Fibroblast of the conjunctiva (primary cell): ENCODE results near the gene ZNF18.
"Not testable (repeated sequence)": the region's sequence is repeated elsewhere in the genome, so short reads cannot be mapped to it uniquely, and the experiment has no call there.

Experiments used
- DNase-seq: peaks from one replicate; pipeline ENCODE4 v3.0.0-alpha.2; 2010; ENCODE audit warnings: low read depth

The ZNF18 gene

DNA sequence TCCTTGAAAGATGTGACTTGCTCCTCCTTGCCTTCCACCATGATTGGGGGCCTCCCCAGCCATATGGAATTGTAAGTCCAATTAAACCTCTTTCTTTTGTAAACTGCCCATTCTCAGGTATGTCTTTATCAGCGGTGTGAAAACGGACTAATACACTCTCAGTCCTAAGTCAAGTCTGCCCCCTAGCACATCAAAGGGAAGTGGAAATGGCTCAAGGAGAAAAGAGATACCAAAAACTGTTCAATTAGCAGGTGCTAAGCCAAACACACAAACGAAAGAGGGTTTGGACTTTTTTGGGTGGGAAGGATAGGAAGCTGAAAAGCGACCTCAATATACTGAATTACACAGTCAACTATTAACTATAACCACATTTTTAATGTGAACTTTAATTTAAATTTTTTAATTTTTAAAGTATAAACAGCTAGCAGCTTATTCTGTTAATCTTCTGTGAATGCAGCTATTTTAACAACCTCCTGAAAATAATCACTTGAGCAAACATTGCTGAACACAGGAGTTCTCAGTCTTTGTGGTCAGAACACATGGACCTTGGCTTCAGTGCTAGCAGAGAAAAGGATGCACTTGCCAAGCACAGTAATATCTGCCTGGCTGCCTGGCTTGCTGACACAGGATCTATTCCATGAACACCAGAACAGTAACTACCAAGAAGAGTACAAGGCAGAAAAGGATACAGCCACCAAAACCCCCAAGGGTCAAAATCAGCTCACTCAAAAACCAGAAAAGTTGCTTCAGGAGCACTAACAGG is 10.9 kb downstream of the ZNF18 start:
- no peak for DNase-seq

DNA sequence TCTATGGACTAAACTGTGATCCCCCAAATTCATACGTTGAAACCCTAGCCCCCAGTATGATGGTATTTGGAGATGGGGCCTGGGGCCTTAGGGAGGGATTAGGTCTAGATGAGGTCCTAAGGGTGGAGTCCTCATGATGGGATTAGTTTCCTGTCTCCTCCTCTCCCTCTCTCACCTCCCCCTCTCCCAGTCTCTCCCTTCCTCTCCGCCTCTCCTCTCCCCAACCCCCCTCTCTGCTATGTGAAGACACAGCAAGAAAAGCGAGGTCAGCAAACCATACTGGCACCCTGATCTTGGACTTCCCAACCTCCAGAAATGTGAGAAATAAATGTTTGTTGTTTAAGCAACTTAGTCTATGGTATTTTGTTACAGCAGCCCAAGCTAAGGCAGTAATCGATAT is 15.4 kb downstream of the ZNF18 start:
- no peak for DNase-seq

DNA sequence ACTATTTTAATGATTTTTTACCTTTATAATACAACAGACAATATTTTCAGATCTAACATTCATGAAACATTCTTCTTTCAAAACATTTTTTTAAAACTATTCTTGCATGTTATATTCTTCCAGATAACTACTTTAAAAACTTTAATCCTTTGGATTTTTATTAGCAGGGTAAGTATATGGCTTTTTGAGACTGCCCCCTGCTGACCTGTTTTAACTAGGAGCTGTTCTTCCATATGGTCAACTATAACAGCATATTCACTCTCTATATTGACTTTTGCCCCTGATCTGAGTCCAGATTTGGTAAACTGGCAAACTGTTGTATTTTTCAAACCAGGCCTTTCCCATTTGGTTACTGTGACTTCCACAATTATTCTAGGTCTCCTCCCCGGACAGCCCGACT is 16.5 kb downstream of the ZNF18 start:
- no peak for DNase-seq

DNA sequence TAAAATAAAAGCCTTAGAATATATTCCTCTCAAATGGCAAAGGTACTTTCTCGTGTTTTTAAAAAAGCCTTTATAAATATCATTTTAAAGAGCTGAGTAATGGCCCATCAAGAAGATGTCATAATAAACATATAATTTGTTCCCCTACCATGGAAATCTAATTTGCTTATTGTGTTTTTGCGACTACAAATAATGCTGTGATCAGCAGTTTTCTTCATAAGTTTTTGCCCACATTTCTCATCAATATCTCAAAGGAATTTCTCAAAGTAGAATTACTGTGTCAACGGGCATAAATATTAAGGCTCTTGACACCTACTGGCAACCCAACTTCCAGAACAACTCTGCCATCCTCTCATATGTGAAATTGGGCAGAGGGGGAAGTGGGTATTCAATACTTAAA is 17.5 kb downstream of the ZNF18 start:
- no peak for DNase-seq

DNA sequence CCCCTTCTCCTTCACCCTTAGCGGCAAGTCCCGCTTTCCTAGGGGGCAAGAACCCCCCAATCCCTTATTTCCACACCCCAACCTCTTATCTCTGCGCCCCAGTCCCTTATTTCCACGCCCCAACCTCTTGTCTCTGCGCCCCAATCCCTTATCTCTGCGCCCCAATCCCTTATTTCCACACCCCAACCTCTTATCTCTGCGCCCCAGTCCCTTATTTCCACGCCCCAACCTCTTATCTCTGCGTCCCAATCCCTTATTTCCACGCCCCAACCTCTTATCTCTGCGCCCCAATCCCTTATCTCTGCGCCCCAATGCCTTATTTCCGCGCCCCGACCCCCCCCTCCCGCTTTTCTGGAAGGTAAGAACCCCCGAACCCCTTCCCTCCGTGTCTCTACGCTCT is 24.5 kb downstream of the ZNF18 start:
- not testable (repeated sequence) for DNase-seq

DNA sequence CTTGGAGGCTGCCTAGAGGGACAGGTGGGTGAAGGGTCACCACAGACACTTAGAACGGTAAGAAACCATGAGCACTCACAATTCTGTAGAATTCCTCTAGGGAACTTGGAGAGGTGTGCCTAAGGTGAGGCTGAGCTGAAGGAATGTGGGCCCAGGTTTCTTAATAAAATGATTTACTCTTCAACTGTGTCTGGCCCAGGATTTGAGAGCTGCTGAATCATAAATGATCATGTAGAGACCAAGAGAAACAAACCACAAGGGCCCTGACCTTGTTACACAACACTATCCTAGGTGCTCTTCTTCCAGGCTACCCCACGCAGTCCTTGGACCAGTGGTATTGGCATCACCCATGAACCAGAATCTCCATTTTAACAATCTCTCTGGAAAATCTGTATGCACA is 27.7 kb downstream of the ZNF18 start:
- no peak for DNase-seq

DNA sequence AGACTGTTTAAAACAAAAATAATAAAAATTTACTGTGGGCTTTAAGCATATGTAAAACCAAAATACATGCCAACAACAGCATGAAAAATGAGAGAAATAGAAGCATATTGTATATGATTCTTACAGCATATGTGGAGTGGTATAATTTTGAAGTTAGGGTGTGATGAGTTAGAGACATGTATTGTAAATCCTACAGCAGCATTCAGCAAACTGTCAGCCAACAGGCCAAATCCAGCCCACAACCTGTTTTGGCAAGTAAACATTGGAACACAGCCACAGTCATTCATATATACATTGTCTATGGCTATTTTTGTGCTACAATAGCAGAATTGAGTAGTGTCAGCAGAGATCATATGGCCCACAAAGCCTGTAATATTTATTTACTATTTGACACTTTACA is 42.3 kb downstream of the ZNF18 start:
- DNase-seq, result no peak

DNA sequence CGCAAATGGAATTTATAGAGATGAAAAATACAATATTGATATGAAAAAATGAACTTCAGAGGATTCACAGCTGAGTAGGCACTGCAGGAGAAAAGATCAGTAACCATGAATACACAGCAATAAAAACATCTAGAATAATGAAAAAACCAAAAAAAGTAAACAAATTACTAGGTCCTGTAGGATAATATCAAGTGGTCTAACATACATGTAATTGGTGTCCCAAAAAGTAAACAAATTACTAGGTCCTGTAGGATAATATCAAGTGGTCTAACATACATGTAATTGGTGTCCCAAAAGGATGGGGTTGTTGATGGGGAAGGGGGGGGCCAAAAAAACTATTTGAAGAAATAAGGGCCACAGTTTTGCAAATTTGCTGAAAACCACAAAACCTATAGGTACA is 43.4 kb downstream of the ZNF18 start:
- DNase-seq, result no peak

DNA sequence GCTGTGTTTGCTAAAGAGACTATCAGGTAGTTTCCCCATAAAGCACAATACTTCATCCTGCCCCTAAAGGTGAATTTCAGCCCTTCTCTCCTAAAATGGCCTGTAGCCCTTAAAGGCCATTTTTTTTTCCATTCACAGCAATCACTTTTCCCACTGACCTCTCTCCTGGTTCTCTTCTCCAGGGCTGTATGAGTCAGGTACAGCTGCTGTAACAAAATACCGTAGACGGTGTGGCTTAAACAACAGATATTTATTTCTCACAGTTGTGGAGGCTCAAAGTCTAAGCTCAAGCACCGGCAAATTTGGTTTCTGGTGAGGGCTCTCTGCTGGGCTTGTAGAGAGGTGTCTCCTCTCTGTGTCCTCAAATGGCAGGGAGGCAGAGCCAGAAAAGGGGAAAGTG is 44.7 kb downstream of the ZNF18 start:
- no peak for DNase-seq

DNA sequence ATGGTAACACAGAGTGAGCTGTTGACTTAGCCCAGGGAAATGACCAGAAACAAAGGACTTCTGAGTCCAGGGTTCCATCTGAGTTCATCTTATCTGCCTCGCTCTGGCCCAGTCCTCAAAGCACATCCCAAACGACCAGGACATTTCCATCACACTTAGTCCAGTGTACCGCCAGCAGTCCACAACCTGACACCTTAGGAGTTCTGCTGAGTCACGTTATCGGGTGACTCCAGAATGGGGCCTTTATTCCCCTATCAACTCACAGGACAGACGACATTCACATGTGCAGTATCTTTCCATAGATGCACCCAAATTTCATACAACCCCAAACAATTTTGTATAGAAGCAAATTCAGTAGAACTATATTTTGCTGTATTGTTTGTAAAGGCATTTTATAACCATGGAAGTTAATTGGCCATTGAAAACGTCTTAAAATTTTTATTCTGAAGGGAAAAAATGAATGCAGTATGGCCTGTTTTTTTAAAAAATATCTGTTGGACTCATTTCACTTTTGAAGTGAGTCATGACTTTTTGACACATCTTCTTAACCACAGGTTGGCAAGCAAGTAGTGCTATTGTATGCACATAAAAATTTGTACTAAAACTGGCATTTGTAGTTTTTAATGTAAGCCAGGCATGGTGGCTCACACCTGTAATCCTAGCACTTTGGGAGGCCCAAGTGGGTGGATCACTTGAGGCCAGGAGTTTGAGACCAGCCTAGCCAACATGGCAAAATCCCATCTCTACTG is 46.3 kb downstream of the ZNF18 start:
- DNase-seq, result no peak

DNA sequence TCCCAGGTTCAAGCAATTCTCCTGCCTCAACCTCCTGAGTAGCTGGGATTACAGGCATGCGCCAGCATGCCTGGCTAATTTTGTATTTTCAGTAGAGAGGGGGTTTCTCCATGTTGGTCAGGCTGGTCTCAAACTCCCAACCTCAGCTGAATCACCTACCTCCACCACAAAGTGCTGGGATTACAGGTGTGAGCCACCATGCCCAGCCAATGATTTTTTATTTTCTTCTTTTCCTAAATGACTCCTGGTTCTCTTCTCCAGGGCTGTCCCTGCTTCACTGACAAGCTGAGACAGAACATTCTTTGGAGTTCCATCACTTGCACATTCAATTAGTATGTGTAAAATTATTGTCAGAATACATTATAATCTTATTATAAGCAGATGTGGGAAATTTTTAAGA is 47.7 kb downstream of the ZNF18 start:
- not testable (repeated sequence) for DNase-seq

DNA sequence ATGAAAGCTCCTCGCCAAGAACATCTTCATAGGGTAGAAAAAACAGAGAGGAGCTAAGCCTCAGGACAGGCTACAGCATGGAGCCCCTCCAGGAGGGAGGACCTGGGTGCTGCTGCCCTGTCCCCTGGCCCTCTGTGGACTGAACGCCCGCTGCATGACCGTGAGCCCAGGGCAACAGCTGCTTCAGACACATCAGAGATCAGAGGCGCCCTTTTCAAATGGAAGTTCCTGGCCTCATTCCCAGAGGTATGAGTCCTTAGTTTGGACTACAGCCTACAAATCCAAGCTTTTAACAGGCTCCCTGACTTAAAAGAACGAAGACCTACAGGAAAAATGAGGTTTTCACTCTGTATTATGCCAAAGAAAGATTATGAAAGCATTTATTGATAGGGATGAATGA is 48.5 kb downstream of the ZNF18 start:
- DNase-seq, result peak; percentile 26

DNA sequence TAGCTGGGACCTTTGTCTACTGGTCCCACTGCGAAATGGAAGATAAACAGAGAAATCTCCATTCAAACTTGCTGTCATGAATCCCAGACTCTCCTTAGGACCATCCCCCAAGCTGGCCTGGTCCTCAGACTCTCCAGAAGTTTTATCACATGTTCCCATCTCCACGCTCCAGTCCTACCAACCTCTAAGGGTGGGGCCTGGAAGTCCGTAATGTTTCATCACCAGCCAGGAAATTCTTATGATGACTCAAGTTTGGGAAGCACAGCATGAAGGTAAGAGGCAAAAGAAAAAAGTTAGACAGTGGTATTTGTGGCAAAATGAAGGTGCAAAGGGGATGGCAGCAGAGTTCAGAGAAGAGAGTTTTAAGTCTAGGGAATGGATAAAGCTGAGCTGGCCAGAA is 52.7 kb downstream of the ZNF18 start:
- DNase-seq, result no peak

DNA sequence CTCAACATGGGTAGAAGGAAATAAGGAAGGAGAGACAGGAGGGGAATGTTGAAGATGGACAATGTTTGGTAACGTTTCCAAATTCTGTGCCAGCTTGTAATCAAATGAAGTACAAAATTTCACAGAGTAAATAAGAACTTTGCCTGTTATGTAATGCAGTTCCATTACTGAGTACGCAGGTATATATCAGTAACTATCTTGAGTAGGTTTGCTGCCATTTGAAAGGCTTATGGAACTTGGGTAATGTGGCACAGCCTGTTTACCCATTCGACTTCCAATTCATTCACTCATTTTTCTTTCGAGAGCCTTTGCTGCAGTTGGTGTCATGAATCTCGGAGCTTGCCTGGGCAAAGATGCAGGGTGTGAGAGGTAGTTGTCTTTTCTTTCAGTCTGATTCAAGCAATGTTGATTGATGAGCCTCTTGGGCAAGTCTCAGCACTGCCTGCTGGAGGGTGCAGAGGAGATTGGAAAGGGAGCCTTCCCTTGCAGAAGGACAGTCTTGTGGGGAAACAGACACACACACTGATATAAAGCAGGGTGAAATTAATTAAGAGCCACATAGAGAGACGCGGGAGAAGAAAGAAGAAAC is 53.4 kb downstream of the ZNF18 start:
- DNase-seq, result no peak

DNA sequence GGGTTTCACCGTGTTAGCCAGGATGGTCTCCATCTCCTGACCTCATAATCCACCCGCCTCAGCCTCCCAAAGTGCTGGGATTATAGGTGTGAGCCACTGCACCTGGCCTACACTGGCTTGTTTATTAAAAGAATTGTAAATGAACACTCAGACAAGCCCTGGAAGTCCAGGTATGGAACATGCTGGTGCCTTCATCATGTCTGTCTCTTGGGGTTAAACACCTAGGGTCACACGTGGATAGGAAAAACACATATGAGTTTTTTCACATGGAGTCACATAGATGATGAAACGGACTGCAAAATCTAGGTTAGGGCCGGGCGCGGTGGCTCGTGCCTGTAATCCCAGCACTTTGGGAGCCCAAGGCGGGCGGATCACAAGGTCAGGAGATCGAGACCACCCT is 54.2 kb downstream of the ZNF18 start:
- DNase-seq, result not testable (repeated sequence)

DNA sequence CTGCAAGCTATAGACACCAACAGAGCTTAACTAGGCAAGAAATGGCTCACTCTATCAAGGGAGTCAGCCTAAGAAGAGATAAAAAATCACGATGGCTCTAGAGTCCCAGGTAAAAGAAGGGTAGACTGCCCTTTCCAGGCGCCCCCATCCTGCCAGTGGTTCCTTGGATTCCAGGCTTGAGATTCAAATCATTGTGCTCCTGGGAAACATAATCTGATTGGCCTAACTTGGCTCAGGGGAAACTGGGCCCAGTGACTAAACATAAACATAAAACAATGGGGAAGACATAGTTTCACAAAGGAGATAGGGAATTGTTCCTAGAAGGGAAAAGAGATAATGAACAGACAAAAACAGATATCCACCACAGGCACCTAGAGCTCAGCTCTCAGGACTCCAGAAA is 56.4 kb downstream of the ZNF18 start:
- DNase-seq, result no peak

DNA sequence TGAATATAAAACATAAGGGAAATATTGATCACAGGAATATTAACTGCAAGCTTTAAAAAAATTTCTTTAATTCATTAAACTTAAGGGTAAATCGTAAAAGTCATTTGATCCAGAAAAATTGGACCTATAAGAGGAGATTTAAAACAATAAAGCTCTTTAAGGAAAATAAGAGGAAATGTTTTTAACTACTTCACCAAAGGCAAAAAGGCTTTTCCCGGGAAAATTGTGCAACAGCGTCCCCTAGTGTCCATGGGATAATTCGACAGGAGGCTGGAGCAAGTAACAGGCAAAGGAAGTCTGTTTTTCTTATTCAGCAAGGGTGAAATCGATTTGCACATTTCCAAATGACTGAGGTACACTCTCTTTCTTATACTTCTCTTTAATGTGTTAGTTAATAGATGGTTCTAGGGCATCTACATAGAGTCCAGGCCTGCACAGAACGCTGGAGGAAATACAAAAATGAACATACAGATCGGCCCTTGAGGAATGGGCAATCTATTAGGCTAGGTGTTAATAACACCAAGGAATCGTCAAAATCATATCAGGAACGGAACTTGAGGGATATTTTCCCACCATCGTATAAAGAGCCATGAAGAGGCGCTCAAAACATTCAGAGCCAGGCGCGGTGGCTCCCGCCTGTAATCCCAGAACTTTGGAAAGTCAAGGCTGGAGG is 61.4 kb downstream of the ZNF18 start:
- peak; percentile 10 for DNase-seq

DNA sequence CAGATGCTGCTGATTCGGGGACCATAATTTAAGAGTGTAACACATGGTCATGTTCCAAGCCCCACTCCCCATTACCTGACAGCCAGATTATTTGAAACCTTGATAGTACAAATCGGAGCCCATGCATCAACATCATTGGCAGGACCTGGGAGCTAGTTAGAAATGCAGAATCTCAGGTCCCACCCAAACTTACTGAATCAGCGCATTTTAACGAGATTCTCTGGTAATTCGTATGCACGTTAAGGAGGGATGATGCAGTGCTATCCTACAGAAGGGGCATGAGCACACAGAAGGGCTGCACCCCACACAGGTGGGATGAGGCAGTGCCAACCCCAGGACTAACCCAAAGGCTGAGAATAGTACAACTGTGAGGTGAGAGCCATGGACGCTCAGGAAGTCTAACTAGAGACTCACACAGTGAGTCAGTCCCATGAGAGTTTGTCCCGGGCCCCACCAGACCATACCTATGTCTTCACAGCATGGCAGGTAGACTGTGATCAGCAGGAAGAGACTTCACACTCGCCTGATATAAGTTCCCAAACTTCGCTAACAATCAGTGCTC is 64.9 kb downstream of the ZNF18 start:
- DNase-seq, result no peak

DNA sequence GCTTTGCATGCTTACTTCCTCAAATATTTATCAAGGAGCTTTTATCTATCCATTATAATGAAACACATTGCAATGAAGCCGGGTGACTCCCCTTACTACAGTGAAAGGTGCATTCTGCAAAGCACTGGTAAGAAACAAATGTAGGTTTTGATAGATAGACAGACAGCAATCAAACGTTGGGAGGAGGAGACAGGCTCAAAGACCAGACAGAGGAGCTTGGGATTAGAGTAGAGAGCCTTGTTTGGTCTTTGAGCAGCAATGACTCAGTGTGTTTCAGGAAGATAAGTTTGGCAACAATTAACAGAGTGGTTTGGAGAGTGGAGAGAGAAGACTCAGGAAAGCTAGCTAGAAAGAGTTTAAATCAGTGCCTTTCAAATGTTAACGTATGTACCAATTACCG is 68.8 kb downstream of the ZNF18 start:
- no peak for DNase-seq
